GM19025 (cell line): ENCODE measurements around the gene RMND5A.
"Not testable (repeated sequence)": the region's sequence is repeated elsewhere in the genome, so short reads cannot be mapped to it uniquely, and the experiment has no call there.

Source experiments
- ATAC-seq: cut with Tn5 transposase; IDR thresholded peaks from one replicate; pipeline ENCODE4 v1.9.1; 2021; ENCODE audit warnings: mild to moderate bottlenecking, low read depth, moderate library complexity; ENCODE audit not compliant: unreplicated experiment

The RMND5A gene

DNA sequence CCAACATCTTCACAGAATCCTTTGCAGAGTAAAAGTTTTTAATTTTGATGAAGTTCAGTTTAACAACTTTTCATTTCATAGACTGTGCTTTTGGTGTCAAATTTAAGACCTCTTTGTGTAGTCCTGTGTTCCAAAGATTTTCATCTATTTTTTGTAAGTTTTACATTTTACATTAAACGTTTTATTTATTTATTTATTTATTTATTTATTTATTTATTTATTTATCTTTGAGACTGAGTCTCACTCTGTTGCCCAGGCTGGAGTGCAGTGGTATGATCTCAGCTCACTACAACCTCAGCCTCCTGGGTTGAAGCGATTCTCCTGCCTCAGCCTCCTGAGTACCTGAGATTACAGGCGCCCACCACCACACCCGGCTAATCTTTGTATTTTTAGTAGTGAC, 12.0 kb upstream of the RMND5A start:
- ATAC-seq = not testable (repeated sequence)

DNA sequence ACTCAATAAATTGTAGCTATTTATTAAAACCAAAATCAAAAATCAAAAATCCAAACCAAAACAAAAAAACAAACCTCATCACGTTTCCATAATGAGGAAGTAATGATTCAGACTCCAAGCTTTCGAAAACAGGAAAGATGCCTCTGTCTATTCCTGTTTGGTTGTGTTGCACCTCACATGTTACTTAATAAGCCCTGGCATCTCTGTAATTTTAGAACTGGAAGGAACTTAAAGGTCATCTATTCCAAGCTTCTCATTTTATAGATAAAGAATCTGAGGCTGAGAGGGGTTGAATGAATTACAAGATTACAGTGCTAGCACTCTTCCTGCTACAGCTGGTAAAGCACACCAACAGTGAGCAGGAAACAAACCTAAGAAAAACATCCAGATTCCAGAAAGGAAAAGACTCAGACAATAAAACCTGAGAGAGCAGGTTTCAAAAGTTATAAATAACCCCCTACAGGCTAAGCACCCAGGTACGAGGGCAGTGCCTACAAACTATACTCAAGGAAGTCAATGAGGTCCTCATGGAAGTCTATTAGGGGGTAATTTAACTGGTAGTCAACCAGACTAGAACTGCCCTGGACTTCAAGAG, 5.4 kb upstream of the RMND5A start:
- not testable (repeated sequence) for ATAC-seq

DNA sequence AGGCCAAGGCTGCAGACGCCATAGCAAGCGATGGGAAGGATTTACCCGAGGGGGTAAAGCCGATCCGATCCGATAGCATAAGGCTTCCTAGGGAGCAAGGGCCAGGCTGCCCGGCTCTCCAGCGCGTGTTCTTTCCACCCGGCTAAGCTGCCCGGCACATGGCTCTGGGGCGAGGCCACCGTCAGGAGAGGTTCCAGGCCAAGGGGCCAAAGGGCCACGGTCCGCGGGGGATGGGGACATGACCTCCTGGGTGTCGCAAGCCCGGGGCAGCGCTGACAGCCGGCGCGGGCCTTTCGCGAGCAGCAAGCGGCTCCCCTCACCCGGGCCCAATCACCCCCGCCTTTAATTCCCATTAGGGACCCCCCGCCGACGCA, 841 bp upstream of the RMND5A start:
- not testable (repeated sequence) for ATAC-seq

DNA sequence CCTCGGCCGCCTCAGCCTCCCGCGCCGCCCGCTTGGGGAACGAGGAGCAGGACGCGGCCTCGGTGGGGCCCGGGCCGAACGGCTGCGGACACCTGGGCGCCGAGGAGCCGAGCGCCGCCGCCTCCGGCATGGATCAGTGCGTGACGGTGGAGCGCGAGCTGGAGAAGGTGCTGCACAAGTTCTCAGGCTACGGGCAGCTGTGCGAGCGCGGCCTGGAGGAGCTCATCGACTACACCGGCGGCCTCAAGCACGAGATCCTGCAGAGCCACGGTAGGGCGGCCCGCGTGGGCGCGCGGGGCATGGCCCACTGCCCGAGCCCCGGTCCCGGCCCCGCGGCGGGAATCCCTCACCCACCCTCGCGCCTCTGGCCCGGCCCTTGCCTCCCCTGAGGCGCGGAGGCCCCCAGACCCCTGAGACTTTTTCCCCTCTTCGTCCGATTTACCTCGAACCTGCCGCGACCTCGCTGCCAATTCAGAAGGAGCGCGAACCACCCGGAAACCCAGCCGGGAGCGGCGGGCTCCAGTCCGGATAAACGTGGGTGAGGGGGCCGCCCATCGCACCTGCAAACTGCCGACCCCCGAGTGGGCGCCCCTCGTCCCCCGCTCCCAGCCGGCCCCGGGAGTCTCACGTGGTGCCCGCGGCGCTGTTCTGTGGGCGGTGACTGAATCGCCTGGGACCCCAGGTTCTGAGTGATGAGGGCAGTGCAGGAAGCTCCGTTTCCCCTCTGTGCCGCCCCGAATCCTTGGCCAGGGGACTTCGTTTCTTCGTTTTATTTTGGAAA, 639 bp downstream of the RMND5A start:
- ATAC-seq = not testable (repeated sequence)

DNA sequence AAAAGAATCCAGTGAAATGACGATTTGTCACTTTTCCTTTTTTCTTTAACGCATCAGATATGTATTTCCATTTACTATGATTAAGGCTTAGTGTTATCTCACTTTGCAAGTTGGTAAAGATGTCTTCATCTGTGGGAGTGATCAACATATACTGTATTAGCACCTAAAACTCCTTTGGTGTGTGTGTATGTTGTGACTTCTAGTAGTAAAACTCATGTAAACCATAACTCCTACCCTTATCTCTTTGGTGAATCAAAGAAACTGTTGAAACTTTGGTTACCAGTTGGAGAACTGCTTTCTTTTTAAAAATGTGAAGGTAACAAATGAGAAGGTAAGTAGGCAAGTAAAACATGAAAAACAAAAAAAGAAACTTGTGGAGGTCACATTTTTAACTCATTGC, 5.6 kb downstream of the RMND5A start:
- not testable (repeated sequence) for ATAC-seq

DNA sequence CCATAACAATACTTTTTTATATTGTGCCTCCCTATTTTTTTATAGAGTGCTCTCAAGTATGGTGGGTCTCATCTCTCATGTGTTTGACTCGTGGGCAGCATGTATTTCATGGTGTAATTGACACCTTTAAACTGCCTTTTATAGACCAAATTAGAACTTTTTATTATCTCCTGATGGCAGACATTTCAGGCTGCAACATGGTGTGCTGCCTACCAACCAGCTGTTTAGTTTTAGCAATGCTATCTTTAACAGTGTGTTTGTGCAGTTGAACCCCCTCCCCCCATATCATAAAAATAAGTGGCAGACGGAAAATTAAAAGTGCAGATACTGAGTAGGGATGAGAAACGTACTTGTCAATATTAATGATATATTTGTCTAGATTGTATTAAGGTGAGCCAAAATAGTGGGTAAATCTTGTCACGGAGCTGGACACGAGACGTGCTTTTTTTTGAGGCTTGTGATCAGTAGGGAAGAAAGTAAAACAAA, 12.0 kb downstream of the RMND5A start:
- not testable (repeated sequence) for ATAC-seq

DNA sequence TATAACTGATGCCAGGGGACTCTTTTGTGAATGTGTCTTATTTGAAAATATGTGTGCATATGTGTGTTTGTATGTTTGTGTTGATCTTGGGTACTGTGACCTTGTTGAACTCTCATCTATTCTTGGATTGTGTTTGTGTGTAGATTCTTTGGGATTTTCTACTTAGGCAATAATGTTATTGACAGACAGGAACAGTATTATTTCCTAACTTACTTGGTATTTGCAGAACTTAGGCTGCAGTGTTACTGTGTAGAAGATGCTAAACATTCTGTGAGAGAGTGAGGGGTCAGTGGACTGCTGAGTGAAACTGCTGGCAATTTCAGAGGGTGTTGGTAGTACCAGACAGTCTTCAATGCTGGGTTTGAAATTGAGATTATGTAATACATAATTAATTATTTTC, 12.7 kb downstream of the RMND5A start:
- not testable (repeated sequence) for ATAC-seq

DNA sequence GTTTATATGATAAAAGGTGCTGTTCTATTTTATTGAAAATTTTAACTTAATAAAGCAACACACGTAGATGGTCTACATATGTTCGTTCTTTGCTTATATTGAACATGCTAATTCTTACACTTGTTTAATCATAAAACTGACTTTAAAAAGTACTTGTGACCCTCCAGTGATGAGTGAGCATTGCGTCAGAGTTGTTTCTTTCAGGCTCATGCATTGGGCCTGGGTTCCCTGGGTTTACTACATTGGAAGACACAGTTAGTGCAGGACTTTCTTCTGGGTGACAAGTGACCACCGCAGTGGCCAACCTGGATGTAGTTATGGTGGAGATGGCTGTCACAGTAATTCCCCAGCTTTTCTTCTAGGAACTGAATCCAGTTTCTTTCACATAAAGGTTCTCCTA, 13.4 kb downstream of the RMND5A start:
- ATAC-seq = not testable (repeated sequence)

DNA sequence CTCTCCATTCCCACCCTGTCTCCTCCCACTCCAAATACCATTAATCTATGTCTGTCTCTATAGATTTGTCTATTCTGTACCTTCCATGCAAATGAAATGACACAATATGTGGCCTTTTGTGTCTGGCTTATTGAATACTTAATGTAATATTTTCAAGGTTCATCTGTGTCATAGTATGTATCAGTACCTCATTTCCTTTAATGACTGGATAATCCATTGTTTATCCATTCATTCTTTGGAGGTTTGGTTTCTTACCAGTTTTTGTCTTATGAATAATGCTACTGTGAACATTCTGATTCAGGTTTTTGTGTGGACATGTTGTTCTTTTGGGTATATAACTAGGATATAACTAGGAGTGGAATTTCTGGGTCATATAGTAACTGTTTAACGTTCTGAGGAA, 14.8 kb downstream of the RMND5A start:
- not testable (repeated sequence) for ATAC-seq

DNA sequence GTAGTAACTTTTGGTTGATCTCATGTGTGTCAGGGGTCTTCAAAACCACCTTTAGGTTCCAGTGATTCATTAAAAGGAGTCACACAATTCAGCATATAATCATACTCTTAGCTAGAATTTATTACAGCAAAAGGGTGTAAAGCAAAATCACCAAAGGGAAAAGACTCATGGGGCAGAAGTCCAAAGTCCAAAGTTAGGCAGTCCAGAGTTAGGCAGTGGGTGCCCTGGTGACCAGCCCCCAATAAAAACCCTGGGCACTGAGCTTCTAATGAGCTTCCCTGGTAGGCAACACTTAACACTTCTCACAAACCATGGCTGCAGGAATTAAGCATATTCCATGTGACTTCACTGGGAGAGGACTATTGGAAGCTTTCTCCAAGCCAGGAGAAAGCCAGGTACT, 19.4 kb downstream of the RMND5A start:
- not testable (repeated sequence) for ATAC-seq

DNA sequence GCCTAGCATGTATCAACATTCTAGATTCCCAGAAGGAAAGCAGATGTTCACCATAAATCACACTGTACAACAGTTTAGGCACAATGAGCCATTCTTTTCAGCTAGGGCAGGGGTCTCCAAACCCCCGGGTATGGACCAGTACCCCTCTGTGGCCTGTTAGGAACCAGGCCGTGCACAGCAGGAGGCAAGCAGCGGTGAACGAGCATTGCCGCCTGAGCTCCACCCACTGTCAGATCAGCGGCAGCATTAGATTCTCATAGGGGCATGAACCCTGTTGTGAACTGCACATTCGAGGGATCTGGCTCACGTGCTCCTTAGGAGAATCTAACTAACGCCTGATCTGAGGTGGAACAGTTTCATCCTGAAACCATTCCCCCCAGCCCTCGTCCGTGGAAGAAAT, 19.8 kb downstream of the RMND5A start:
- ATAC-seq = not testable (repeated sequence)

DNA sequence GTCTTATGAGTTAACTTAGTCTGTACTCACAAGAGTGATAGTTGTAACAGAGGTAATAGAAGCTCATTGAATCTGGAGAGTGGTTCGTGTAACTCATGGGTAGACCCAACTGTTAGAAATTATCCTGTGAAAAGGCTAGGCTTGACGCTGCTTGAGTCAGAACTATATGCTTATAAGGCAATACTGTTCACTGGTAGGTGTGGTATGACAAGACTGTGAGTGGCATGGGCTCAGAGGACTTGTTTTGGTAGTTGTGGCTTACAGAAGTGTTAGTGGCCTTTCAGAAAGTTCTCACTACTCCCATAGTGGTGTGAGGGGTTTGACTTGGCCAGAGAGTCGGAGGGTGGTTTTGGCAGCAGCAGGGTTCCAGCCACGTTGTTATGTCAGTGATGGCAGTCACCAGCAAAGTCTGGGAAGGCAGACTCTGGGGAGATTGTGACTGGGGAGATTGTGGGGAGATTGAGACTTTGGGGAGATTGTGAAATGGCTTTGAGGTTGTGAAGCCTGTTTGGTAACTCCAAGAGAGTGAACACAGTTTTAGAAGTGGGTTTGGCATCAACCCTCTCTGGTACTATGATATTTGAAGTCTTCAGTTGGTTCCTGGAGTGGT, 21.9 kb downstream of the RMND5A start:
- not testable (repeated sequence) for ATAC-seq

DNA sequence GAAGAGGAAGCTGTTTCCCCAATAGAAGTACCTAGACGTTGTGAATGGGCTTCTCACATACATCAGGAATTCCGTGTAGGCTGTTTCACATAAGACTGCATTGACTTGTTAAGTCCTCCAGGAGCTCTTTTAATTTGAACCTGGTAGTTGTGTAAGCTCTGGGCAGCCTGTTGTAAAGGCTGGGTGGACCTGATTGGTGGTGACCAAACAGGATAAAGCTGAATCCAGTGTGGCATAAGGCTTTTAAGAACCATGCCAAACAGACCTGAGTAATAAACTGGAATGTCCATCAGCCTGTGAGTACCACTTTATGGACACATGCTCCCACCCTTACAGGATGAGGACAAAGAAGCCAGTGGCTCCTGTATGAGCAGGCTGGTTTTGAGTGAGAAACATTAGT, 24.1 kb downstream of the RMND5A start:
- no peak for ATAC-seq

DNA sequence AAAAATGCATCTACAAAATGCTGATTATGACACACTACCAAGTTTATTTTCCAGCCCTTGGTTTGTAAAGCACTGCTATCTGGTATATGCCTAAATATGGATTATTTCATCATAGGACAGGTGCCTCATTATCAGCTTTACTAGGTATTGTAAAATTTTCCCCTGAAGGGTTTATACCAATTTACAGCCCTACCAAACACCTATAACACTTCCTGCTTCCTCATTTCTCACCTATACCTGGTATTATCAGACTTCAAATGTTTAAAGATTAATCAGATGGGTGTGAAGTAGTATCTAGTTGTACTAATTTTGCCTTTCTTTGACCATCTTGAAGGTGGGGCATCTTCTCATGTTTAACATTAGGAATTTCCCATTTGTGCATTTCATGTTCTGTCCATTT, 26.8 kb downstream of the RMND5A start:
- ATAC-seq = no peak

DNA sequence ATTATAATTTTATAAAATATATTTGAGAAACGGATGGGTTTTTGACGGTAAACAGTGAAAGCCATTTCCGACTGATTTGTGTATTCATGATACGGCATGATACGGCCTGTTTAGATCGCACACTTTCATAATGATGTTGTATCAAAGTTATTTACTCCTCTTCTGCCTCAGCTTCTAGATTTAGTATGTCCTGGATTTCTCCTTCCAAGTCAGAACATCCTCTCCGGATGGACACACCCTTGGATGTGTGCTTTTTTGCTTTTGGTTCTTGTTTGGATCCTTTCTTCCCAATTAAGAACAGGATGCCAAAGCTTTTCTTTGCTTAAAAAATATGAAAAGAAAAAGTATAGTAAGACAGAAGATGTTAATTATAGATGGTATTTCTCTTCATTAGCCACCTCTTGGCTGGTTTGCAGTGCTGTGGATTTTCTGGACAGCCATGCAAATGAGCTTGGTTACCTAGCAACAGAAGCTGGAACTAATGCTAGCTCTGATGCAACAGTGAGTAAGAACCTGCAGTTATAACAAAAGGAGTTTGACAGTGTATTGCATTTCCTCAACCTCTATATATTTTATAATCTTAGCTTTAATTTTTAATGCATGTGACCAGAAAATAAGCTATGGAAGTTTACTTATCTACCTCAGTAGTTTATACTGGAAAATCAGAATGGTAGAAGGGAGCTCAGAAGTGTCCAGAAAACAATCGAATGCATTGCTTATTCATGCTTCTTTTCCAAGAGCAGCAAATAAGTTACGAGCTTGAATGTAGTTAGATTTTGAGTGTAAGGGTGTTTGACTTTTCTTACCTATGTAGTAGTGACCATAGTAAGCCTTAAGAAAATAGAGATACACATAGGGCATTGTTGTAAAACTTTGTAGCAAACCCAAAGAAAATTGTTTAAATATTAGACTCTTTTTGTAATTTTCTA, 27.9 kb downstream of the RMND5A start:
- ATAC-seq = no peak

DNA sequence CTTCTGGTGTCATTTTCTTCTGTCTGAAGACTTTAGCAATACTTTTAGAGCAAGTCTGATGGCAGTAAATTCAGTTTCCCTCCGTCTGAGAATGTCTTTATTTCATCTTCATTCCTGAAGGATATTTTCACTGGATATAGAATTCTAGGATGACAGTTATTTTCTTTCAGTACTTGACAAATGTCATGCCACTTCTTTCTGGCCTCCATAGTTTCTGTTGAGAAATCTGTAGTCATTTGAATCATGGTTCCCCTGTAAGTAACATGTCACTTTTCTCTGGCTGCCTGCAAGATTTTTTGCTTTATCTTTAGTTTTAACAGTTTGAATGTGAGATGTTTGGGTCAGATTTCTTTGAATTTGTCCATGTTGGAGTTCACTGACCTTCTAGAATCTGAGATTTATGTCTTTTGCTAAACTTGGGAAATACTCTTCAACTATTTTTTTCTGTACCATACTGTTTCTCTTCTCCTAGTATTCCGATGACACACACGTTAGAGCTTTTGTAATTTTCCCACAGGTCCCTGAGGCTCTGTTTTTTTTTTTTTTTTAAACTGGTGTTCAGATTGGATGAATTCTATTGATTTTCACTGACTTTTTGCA, 30.2 kb downstream of the RMND5A start:
- ATAC-seq = no peak

DNA sequence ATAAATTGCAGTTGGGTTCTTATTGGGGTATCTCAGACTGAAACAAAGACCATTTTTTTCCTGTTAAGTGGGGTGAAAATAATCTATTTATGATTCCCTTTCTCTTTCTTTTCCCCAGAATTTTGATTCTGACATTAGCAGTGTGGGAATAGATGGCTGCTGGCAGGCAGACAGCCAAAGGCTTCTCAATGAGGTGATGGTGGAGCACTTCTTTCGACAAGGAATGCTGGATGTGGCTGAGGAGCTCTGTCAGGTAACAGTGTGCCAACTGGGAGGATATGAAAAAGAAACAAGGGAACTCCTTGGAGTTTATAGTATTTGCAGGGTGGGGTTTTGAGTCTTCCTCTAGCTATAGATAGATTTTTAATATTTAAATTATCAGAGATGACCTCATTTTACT, 31.7 kb downstream of the RMND5A start:
- no peak for ATAC-seq

DNA sequence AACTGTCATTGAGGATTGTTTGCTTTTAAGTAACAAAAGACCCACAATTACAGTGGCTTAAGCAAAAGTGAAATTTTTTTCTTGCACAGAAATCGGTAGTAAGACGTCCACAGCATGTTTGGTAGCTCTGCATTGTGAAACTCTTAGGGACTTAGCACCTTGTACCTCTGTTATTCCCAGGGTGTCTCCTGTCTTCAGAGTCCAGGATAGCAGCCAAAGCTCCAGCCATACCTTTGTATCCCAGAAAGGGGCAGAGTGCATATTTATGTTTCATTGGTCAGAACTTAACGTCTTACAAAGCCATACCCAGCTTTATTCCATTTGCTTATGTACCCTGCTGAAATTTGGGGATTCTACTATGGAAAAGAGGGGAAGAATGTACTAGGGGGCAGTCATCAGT, 32.8 kb downstream of the RMND5A start:
- ATAC-seq = no peak

DNA sequence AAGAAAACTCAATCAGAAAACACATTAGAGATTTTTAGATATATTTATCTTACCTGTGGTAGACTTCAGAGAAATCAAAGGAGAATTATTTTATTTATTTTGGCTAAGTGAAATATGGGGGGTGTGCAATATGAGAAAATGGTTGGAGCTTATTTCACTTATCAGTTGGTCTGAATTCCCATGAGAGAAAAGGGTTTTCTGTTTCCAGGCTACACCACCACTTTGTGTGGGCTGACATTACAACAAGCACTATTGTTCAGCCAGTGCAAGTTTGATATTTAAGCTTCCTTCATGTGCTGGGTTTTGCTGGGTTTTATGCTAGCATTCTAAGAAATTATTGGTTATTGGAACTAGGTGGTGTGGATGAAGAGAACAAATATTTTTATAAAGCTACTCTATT, 33.5 kb downstream of the RMND5A start:
- no peak for ATAC-seq

DNA sequence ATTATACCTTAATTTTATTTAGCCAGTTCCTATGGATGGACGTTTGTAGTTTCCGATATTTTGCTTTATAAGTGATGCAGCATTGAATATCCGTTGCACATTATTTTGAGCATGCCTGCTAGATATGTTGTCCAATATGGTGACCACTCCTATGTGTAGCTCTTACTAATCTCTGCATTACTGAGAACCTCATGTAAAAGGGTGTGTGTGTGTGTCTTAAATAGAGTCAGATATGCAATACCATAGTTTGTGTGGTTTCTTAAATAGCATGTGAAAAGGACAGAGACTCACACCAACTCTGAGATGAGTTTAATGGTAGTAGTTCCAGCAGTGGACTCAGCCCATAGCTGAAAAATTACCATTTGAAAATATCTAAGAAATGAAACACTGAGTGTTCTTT, 38.3 kb downstream of the RMND5A start:
- no peak for ATAC-seq
